ENCODE data around the gene SLC11A2.

Gene SLC11A2

DNA sequence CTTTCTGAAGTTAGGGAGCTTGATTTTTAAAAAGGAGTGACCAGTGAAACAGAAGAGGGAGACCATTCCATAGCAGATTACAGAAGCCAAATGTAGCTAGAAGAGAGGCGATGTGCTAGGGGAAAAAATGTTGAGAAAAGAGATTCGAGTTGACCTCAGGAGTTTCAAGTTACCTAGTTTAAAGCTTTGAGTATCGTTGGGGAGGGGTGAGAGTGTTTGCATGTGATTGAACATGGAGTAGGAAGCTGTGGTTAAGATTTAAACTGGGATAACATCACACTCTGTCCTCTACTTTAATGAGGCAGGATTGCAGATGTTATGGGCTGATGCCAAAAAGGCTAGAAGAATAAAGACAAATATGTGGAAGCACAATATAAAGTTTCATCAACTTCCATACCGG is 25.6 kb upstream of the SLC11A2 start:
- H3K36me3 ChIP-seq (ENCODE audit: insufficient read depth, low read length) = peaks cover 36% of the 10 kb centered on the region
- H3K27me3 ChIP-seq (ENCODE audit: control insufficient read depth in 1 of 2, insufficient read depth in 2 of 2, low read length in 2 of 2) = no peaks in the 10 kb centered on the region
- H3K4me3 ChIP-seq (ENCODE audit: low read depth in 1 of 2, low read length in 2 of 2) = no peak overlapping the region

GRCh38 chr12:51049525-51049924 is 23.3 kb upstream of the SLC11A2 start:
- Histone ChIP-seq H3K27ac (ENCODE audit: low read depth, low read length) (no peak overlapping the region), H3K4me3 (ENCODE audit: low read depth in 1 of 2, low read length in 2 of 2) (peak overlapping the region in 1 of 2 donors; percentile 98), H3K4me1 (ENCODE audit: insufficient read depth, low read length) (peaks cover 23% of the 10 kb centered on the region), H3K36me3 (ENCODE audit: insufficient read depth, low read length) (peaks cover 19% of the 10 kb centered on the region), H3K9ac (ENCODE audit: low read length) (no peak overlapping the region), H3K27me3 (ENCODE audit: control insufficient read depth in 1 of 2, insufficient read depth in 2 of 2, low read length in 2 of 2) (no peaks in the 10 kb centered on the region), H3K9me3 (ENCODE audit: low read length) (no peaks in the 10 kb centered on the region)

More for the DNA sequence above, 25.6 kb upstream of the SLC11A2 start:
- H3K9me3 ChIP-seq (ENCODE audit: low read length) = no peaks in the 10 kb centered on the region
- H3K4me1 ChIP-seq (ENCODE audit: insufficient read depth, low read length) = peaks cover 21% of the 10 kb centered on the region
- no peak overlapping the region for H3K27ac ChIP-seq (ENCODE audit: low read depth, low read length)
- H3K9ac ChIP-seq (ENCODE audit: low read length) = no peak overlapping the region

DNA sequence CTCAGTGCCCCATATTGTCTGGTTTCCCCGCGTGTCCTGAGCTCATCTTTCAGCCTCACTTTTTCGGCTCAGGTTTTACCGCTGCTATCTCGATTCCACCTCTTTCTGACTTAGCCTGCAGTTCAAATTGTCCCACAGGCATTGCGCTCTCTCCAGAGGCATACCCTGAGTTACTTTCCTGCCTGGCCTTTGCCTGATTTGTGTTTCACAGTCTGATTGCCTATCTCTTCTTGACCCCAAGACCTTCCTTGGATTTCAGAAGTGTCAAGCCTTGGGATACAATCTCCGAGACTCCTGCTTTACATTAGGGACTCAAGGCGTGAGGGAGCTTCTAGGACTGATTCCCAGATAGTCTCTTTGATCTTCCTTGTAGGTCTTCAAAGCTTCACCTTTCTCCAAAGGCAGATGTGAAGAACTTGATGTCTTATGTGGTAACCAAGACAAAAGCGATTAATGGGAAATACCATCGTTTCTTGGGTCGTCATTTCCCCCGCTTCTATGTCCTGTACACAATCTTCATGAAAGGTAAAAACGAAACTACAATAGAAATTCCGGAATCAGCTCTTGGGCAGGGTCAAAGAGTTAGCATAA is 22.6 kb upstream of the SLC11A2 start:
- Histone ChIP-seq H3K4me1 (ENCODE audit: insufficient read depth, low read length) (peaks cover 23% of the 10 kb centered on the region), H3K36me3 (ENCODE audit: insufficient read depth, low read length) (peaks cover 11% of the 10 kb centered on the region), H3K27ac (ENCODE audit: low read depth, low read length) (peak overlapping the region; percentile 95), H3K27me3 (ENCODE audit: control insufficient read depth in 1 of 2, insufficient read depth in 2 of 2, low read length in 2 of 2) (no peaks in the 10 kb centered on the region), H3K9ac (ENCODE audit: low read length) (peak overlapping the region; percentile 97), H3K4me3 (ENCODE audit: low read depth in 1 of 2, low read length in 2 of 2) (peak overlapping the region; percentile 59 to 98), H3K9me3 (ENCODE audit: low read length) (no peaks in the 10 kb centered on the region)

GRCh38 chr12:51047655-51048540 is 21.7 kb upstream of the SLC11A2 start, which contains the start of gene LETMD1:
Gene LETMD1 (plus strand): TSS chr12:51048327. CDS start chr12:51048357, 30 bp downstream.
- peak within 1 kb of the TSS; percentile 59 to 98 for H3K4me3 ChIP-seq (ENCODE audit: low read depth in 1 of 2, low read length in 2 of 2)
- H3K9me3 ChIP-seq (ENCODE audit: low read length) = no peaks in the 10 kb centered on the region
- peaks cover 23% of the 10 kb centered on the region for H3K4me1 ChIP-seq (ENCODE audit: insufficient read depth, low read length)
- peaks cover 9% of the 10 kb centered on the region for H3K36me3 ChIP-seq (ENCODE audit: insufficient read depth, low read length)
- no peaks in the 10 kb centered on the region for H3K27me3 ChIP-seq (ENCODE audit: control insufficient read depth in 1 of 2, insufficient read depth in 2 of 2, low read length in 2 of 2)
- H3K9ac ChIP-seq (ENCODE audit: low read length) = peak within 1 kb of the TSS; percentile 97
- peak within 1 kb of the TSS; percentile 95 for H3K27ac ChIP-seq (ENCODE audit: low read depth, low read length)

- no peaks in the 10 kb centered on the region for H3K36me3 ChIP-seq (ENCODE audit: insufficient read depth, low read length)
- H3K27ac ChIP-seq (ENCODE audit: low read depth, low read length) = no peak overlapping the region
- no peak overlapping the region for H3K9ac ChIP-seq (ENCODE audit: low read length)
- H3K9me3 ChIP-seq (ENCODE audit: low read length) = no peaks in the 10 kb centered on the region
- no peaks in the 10 kb centered on the region for H3K27me3 ChIP-seq (ENCODE audit: control insufficient read depth in 1 of 2, insufficient read depth in 2 of 2, low read length in 2 of 2)
- H3K4me1 ChIP-seq (ENCODE audit: insufficient read depth, low read length) = no peaks in the 10 kb centered on the region
- no peak overlapping the region for H3K4me3 ChIP-seq (ENCODE audit: low read depth in 1 of 2, low read length in 2 of 2)
Observed at GRCh38 chr12:51036279-51036678, 10.1 kb upstream of the SLC11A2 start.

- H3K4me1 ChIP-seq (ENCODE audit: insufficient read depth, low read length) = no peaks in the 10 kb centered on the region
- H3K36me3 ChIP-seq (ENCODE audit: insufficient read depth, low read length) = no peaks in the 10 kb centered on the region
- H3K9me3 ChIP-seq (ENCODE audit: low read length) = no peaks in the 10 kb centered on the region
- no peak overlapping the region for H3K9ac ChIP-seq (ENCODE audit: low read length)
- H3K4me3 ChIP-seq (ENCODE audit: low read depth in 1 of 2, low read length in 2 of 2) = no peak overlapping the region
- H3K27me3 ChIP-seq (ENCODE audit: control insufficient read depth in 1 of 2, insufficient read depth in 2 of 2, low read length in 2 of 2) = peaks cover 0 to 3% of the 10 kb centered on the region in 2 donors
- no peak overlapping the region for H3K27ac ChIP-seq (ENCODE audit: low read depth, low read length)
Observed at GRCh38 chr12:51033457-51034089, 7.4 kb upstream of the SLC11A2 start.

- H3K4me1 ChIP-seq (ENCODE audit: insufficient read depth, low read length) = no peaks in the 10 kb centered on the region
Observed at GRCh38 chr12:51033048-51033447, 6.9 kb upstream of the SLC11A2 start.

GRCh38 chr12:51028813-51029150 is 2.6 kb upstream of the SLC11A2 start:
- no peak overlapping the region for H3K27ac ChIP-seq (ENCODE audit: low read depth, low read length)

More at GRCh38 chr12:51033048-51033447, 6.9 kb upstream of the SLC11A2 start:
- no peaks in the 10 kb centered on the region for H3K9me3 ChIP-seq (ENCODE audit: low read length)
- no peak overlapping the region for H3K27ac ChIP-seq (ENCODE audit: low read depth, low read length)
- H3K36me3 ChIP-seq (ENCODE audit: insufficient read depth, low read length) = no peaks in the 10 kb centered on the region
- no peak overlapping the region for H3K9ac ChIP-seq (ENCODE audit: low read length)
- no peak overlapping the region for H3K4me3 ChIP-seq (ENCODE audit: low read depth in 1 of 2, low read length in 2 of 2)
- H3K27me3 ChIP-seq (ENCODE audit: control insufficient read depth in 1 of 2, insufficient read depth in 2 of 2, low read length in 2 of 2) = peaks cover 0 to 5% of the 10 kb centered on the region in 2 donors

GRCh38 chr12:51028126-51028812 is 2.1 kb upstream of the SLC11A2 start:
- Histone ChIP-seq H3K4me1 (ENCODE audit: insufficient read depth, low read length) (peaks cover 7% of the 10 kb centered on the region), H3K9ac (ENCODE audit: low read length) (no peak overlapping the region), H3K27me3 (ENCODE audit: control insufficient read depth in 1 of 2, insufficient read depth in 2 of 2, low read length in 2 of 2) (peaks cover 0 to 5% of the 10 kb centered on the region in 2 donors), H3K27ac (ENCODE audit: low read depth, low read length) (no peak overlapping the region), H3K36me3 (ENCODE audit: insufficient read depth, low read length) (no peaks in the 10 kb centered on the region), H3K4me3 (ENCODE audit: low read depth in 1 of 2, low read length in 2 of 2) (no peak overlapping the region), H3K9me3 (ENCODE audit: low read length) (no peaks in the 10 kb centered on the region)

More at GRCh38 chr12:51028813-51029150, 2.6 kb upstream of the SLC11A2 start:
- H3K4me1 ChIP-seq (ENCODE audit: insufficient read depth, low read length) = peaks cover 7% of the 10 kb centered on the region
- H3K36me3 ChIP-seq (ENCODE audit: insufficient read depth, low read length) = no peaks in the 10 kb centered on the region
- H3K4me3 ChIP-seq (ENCODE audit: low read depth in 1 of 2, low read length in 2 of 2) = no peak overlapping the region
- peaks cover 0 to 5% of the 10 kb centered on the region in 2 donors for H3K27me3 ChIP-seq (ENCODE audit: control insufficient read depth in 1 of 2, insufficient read depth in 2 of 2, low read length in 2 of 2)
- no peaks in the 10 kb centered on the region for H3K9me3 ChIP-seq (ENCODE audit: low read length)
- H3K9ac ChIP-seq (ENCODE audit: low read length) = no peak overlapping the region

GRCh38 chr12:51027342-51027835 is 1.2 kb upstream of the SLC11A2 start:
- no peak overlapping the region for H3K9ac ChIP-seq (ENCODE audit: low read length)
- peaks cover 7% of the 10 kb centered on the region for H3K4me1 ChIP-seq (ENCODE audit: insufficient read depth, low read length)
- no peaks in the 10 kb centered on the region for H3K36me3 ChIP-seq (ENCODE audit: insufficient read depth, low read length)
- no peak overlapping the region for H3K27ac ChIP-seq (ENCODE audit: low read depth, low read length)
- no peaks in the 10 kb centered on the region for H3K9me3 ChIP-seq (ENCODE audit: low read length)
- peaks cover 0 to 5% of the 10 kb centered on the region in 2 donors for H3K27me3 ChIP-seq (ENCODE audit: control insufficient read depth in 1 of 2, insufficient read depth in 2 of 2, low read length in 2 of 2)
- H3K4me3 ChIP-seq (ENCODE audit: low read depth in 1 of 2, low read length in 2 of 2) = no peak overlapping the region

Data from muscle layer of colon (tissue), 2 donors.